LNCAP (cell line): Measurements from ENCODE around the gene DDX49.

Source experiments
- CTCF ChIP-seq: fragments of 450-650 bp; IDR thresholded peaks from 2 replicates; pipeline ENCODE4 v1.5.1; 2017; ENCODE audit warnings: mild to moderate bottlenecking

Gene DDX49

DNA sequence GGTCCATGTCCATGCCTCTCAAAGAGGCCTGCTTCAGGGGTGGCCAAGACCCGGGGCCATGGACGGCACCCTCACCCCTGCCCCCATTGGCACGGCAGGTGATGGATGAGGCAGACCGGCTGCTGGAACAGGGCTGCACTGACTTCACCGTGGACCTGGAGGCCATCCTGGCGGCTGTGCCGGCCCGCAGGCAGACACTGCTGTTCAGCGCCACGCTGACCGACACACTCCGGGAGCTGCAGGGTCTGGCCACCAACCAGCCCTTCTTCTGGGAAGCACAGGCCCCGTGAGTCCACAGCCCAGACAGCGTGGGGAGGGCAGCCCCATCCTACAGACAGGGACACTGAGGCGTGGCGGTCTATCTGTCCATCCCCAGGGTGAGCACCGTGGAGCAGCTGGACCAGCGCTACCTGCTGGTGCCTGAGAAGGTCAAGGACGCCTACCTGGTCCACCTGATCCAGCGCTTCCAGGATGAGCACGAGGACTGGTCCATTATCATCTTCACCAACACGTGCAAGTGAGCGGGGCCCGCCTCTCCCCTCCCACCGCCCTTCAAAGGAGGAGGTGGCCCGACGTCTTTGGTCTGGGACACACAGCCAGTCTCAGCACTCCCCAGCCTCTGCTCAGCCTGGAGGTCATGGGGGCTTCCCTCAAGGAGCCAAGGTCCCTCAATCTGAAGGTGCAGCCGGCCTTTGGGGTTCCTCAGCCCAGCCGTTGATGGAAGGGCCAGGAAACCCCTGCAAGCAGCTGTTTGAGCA, 2.9 kb downstream of the DDX49 start:
- TF ChIP-seq CTCF = no peak

DNA sequence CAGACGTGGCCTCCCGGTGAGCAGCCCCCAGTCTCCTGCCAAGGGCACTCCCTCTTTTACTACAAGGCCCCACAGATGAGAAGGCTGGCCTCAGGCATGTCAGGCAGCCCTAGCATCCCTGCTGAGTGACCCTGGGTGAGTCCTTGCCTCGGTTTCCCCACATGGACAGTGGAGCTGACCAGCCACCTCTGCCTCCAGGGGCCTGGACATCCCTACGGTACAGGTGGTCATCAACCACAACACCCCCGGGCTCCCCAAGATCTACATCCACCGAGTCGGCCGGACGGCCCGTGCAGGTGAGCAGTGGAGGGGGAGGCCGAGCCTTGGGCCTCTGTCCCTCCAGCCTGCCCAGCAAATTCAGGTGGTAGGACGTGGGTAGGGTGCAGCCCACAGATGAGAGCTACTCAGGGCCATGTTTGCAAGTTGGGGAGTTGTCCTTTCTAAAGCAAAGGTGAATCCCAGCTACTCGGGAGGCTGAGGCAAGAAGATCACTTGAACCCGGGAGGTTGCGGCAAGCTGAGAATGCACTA, 5.2 kb downstream of the DDX49 start:
- no peak for TF ChIP-seq CTCF

GRCh38 chr19:18928018-18928805, 8.7 kb downstream of the DDX49 start:
- no peak for TF ChIP-seq CTCF

- no peak for TF ChIP-seq CTCF
Measured at GRCh38 chr19:18929311-18929710, 9.8 kb downstream of the DDX49 start.

DNA sequence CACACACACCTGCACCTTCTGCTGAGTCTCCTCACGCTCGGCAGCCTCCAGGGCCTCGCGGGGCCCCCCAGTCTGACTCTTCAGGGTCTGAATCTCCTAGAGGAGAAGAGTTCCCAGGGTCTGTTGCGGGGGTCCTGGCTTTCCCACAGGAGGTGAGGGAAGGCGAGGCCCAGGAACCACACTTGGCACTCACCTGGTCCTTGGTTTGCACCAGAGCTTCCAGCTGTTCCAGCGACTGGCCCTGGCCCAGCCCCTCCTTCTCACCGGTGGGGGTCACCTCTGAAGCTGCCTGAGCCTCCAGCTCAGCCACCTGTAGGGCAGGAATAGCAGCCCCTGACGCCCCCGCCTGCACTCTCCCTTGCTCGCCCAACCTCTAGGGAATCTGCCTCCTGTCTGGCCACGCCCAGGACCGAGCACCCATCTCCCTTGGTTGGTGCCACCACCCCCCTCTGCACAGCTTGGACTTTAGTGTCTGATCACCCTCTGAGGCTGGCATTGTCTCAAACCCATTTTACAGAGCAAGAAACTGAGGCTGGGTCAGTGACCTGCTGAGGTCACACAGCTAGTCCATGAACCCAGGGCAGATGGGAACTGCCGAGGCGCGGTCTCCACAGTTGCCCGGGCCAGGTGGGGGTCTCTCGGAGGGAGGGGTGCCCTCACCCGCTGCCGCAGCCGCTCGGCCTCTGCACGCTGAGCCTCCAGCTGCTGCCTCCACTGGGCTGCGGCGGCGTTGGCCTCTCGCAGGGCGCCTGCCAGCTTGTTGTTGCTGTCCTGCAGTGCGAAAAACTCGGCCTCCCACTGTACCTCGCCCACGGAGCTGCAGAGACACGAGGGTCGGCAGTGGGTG, 12.0 kb downstream of the DDX49 start:
- TF ChIP-seq CTCF = no peak

GRCh38 chr19:18932216-18932841, 12.8 kb downstream of the DDX49 start:
- TF ChIP-seq CTCF = no peak

- no peak for TF ChIP-seq CTCF
Measured at GRCh38 chr19:18933297-18933696, 13.8 kb downstream of the DDX49 start.
